WERI-Rb-1 (cell line): ENCODE measurements around the gene RAB17.

Experiments used
- DNase-seq: peaks from one replicate; pipeline ENCODE4 v3.0.0-alpha.2; 2020
- H3K27ac ChIP-seq: fragments of 250-450 bp; sonication (Bioruptor Pico); 2 replicates; pipeline ENCODE4 v1.5.1; 2020; ENCODE audit warnings: mild to moderate bottlenecking, moderate library complexity
- H3K27me3 ChIP-seq: fragments of 250-450 bp; sonication (Bioruptor Pico); 2 replicates; pipeline ENCODE4 v1.5.1; 2021; ENCODE audit warnings: mild to moderate bottlenecking, low read depth, moderate library complexity; ENCODE audit not compliant: insufficient read depth, severe bottlenecking
- H3K36me3 ChIP-seq: fragments of 250-450 bp; sonication (Bioruptor Pico); 2 replicates; pipeline ENCODE4 v1.5.1; 2020; ENCODE audit warnings: mild to moderate bottlenecking, moderate library complexity
- H3K4me3 ChIP-seq: 2 replicates; pipeline ENCODE4 v1.5.1; 2011; ENCODE audit warnings: low read depth, mild to moderate bottlenecking, control low read depth, low read length
- H3K9me3 ChIP-seq: fragments of 250-450 bp; sonication (Bioruptor Pico); 2 replicates; pipeline ENCODE4 v1.5.1; 2021; ENCODE audit warnings: mild to moderate bottlenecking, moderate library complexity; ENCODE audit not compliant: severe bottlenecking
- TF ChIP-seq, protein P1 (sequence below): IDR thresholded peaks from 2 replicates; pipeline ENCODE4 v1.5.1; 2011; ENCODE audit warnings: low read depth, mild to moderate bottlenecking, control low read depth, inconsistent platforms, low read length

RAB17 gene

GRCh38 chr2:237569896-237570295 is 20.6 kb downstream of the RAB17 start:
- no peak overlapping the region for H3K4me3 ChIP-seq
- TF ChIP-seq, protein P1, sequence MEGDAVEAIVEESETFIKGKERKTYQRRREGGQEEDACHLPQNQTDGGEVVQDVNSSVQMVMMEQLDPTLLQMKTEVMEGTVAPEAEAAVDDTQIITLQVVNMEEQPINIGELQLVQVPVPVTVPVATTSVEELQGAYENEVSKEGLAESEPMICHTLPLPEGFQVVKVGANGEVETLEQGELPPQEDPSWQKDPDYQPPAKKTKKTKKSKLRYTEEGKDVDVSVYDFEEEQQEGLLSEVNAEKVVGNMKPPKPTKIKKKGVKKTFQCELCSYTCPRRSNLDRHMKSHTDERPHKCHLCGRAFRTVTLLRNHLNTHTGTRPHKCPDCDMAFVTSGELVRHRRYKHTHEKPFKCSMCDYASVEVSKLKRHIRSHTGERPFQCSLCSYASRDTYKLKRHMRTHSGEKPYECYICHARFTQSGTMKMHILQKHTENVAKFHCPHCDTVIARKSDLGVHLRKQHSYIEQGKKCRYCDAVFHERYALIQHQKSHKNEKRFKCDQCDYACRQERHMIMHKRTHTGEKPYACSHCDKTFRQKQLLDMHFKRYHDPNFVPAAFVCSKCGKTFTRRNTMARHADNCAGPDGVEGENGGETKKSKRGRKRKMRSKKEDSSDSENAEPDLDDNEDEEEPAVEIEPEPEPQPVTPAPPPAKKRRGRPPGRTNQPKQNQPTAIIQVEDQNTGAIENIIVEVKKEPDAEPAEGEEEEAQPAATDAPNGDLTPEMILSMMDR = no peak
- no peak for DNase-seq
- no peaks in the 10 kb centered on the region for H3K36me3 ChIP-seq
- H3K27me3 ChIP-seq = peaks cover 51% of the 10 kb centered on the region
- no peaks in the 10 kb centered on the region for H3K9me3 ChIP-seq
- no peak overlapping the region for H3K27ac ChIP-seq

DNA sequence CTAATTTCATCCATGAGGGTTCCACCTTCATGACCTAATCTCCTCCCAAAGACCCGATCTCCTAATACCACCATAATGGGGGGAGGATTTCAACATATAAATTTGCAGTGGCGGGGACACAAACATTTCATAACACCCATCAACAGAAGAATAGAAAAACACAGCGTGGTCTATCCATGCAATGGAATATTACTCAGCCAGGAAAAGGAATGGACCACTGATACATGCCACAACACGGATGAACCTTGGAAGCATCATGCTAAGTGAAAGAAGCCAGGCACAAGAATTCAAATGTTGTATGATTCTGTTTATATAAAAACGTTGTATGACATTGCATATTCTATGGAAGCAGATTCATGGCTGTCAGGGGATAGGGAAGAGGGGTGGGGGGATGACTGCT is 21.5 kb downstream of the RAB17 start:
- H3K36me3 ChIP-seq = no peaks in the 10 kb centered on the region
- TF ChIP-seq, protein P1 = no peak
- no peak overlapping the region for H3K27ac ChIP-seq
- H3K9me3 ChIP-seq = no peaks in the 10 kb centered on the region
- DNase-seq = no peak
- no peak overlapping the region for H3K4me3 ChIP-seq
- peaks cover 59% of the 10 kb centered on the region for H3K27me3 ChIP-seq

DNA sequence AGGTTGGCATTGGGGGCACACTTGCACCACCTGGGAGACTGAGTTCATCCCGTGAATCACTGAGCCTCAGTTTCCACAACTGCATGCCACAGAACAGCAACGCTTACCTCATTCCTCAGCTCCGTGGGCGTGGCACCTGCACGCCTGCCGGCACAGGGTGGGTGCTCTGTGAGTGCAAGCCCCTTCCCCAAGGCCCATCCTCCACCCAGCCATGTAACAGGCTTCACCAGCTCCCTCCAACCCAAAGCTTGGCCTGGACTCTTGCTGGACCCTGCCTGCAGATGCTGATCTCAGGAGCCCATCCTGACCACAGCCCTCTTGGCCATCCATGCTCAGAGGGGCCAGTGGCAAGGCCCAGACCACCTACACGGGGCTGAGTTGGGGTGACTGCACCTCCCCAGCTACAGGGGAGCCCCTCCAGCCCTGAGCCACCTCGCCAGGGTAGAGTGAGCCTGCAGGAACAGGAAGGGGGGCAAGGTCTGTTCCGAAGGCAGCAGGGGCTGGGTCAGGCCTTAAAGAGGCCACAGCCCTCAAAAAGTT is 22.3 kb downstream of the RAB17 start:
- peaks cover 68% of the 10 kb centered on the region for H3K27me3 ChIP-seq
- H3K9me3 ChIP-seq = no peaks in the 10 kb centered on the region
- TF ChIP-seq, protein P1 = no peak
- H3K27ac ChIP-seq = no peak overlapping the region
- no peak overlapping the region for H3K4me3 ChIP-seq
- no peaks in the 10 kb centered on the region for H3K36me3 ChIP-seq
- no peak for DNase-seq

DNA sequence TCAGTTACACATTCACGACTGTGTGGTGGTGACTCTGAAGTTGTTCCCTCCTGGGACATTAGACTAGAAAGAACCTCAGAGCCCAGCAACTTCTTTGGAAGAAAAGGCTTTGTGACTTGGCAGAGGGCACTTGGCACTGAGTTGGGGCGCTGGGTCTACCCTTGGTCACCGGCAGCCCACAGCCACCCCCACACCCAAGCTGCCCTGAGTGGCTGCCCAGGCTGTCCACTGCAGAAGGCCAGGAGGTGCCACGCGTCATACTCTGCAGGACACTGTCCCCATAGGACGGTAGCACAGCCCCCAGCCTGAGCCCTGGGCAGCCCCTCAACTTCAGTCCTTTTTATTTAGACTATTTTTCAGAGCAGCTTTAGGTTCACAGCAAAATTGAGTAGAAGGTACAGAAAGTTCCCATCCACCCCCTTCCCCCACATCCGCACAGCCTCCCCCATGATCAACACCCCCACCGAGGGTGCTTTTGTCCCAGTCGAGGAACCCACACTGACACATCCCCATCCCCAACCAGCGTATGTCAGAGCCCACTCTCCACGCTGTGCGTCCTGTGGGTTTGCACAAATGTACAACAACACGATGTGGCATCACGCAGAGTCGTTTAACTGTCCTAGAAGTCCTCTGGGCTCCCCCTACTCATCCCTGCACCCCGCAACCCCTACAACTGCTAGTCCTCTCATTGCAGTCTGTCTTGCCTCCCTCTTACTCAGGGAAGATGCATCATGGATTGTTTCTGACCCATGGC is 23.1 kb downstream of the RAB17 start:
- Histone ChIP-seq H3K27me3 (peaks cover 75% of the 10 kb centered on the region), H3K4me3 (no peak overlapping the region), H3K9me3 (no peaks in the 10 kb centered on the region), H3K36me3 (no peaks in the 10 kb centered on the region), H3K27ac (no peak overlapping the region)
- DNase-seq = no peak
- TF ChIP-seq, protein P1 = no peak

DNA sequence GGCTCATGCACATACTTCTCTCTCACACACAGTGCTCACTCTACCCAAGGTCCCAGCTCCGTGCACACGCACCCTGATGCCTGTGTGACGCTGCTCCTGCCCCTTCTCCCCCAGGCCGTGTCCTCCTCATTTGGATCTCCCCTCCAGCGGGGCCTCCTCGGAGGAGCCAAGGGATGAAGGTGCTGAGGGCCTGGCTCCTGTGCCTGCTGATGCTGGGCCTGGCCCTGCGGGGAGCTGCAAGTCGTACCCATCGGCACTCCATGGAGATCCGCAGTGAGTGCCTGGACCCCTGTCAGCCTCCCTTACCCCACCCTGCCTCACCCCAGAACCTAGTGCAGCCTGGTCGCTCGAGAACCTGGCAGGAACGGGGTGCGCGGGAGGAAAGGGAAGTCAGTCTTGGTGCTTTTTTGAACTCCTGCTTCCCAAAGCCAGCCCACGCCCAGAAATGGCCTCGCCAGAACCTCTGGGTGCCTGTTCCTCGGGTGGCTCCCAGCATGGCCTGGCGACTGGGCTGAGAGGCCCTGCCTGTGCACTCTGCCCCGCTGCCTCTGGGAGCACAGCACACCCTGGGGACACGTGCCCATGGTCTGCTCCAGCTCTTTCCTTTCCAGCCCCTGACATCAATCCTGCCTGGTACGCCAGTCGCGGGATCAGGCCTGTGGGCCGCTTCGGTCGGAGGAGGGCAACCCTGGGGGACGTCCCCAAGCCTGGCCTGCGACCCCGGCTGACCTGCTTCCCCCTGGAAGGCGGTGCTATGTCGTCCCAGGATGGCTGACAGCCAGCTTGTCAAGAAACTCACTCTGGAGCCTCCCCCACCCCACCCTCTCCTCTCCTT is 23.9 kb downstream of the RAB17 start, which contains the start of gene PRLH:
PRLH (plus strand) TSS at position 174 of the 835 bp plus-strand sequence; CDS start at position 174, 0 bp downstream.
- TF ChIP-seq, protein P1 = no peak
- no peak within 1 kb of the TSS for H3K27ac ChIP-seq
- no peaks in the 10 kb centered on the region for H3K36me3 ChIP-seq
- DNase-seq = no peak
- H3K27me3 ChIP-seq = peaks cover 82% of the 10 kb centered on the region
- H3K9me3 ChIP-seq = no peaks in the 10 kb centered on the region
- no peak within 1 kb of the TSS for H3K4me3 ChIP-seq
